ENCODE measurements around the gene CBX5.
"Not testable (repeated sequence)": the region's sequence is repeated elsewhere in the genome, so short reads cannot be mapped to it uniquely, and the experiment has no call there.

The CBX5 gene

DNA sequence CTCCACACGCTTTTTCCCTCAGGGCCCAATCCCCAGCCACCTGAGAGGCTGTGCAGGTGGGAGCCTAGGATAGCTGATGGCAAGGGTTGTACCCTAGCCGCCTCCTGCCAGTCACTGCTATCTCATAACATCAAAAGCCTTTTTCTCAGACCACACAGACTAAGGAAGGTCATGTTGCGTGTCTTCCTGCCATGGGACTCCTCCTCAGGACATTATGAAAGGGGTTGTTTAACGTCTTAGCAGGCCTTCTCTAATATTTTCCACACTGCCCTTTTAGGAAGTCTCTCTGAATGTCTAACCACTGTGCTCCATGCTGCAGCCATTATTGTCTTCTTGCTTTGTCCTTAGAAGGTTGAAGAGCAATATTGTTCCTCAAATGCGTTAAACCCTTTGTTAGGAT lies 83.5 kb downstream of the CBX5 start:
- Mint-ChIP-seq H3K27me3 (peaks cover 89% of the 10 kb centered on the region), H3K27ac (no peak overlapping the region), H3K9me3 (no peaks in the 10 kb centered on the region), H3K36me3 (ENCODE audit: low read depth) (no peaks in the 10 kb centered on the region), H3K4me3 (no peak overlapping the region), H3K4me1 (ENCODE audit: low read depth) (peaks cover under 1% of the 10 kb centered on the region)
- DNase-seq: no peak

DNA sequence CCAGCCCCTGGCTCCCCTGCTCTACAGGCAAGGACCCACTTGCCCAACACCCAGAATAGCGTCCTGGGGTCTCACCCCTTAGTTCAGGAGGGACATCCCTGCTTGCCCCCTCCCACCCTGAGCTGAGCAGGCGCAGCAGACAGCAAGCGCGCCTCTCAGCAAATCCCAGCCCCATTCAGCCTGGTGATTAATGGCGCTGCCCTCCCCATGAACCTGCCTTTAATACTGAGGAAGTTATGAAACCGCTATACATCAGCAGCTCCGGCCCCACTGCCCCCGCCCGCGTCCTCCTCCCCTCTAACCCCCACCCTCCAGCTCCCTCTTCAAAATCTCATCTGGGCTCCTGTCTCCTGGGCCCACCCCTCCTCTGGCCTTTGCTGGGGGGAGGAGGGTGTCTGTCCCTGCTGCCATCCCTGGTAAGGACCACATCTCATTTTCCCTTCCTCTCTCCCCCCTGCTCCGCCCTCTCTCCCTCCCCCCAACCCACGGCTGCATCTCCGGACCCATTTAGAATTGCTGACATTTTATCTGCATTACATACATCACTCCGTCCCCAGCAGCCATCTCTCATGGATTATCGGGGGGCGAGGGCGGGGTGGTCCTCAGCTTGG lies 84.1 kb downstream of the CBX5 start:
- H3K4me3 Mint-ChIP-seq: no peak overlapping the region
- peaks cover 4% of the 10 kb centered on the region for H3K4me1 Mint-ChIP-seq (ENCODE audit: low read depth)
- no peaks in the 10 kb centered on the region for H3K9me3 Mint-ChIP-seq
- H3K27ac Mint-ChIP-seq: no peak overlapping the region
- H3K36me3 Mint-ChIP-seq (ENCODE audit: low read depth): no peaks in the 10 kb centered on the region
- DNase-seq: no peak
- H3K27me3 Mint-ChIP-seq: peaks cover 85% of the 10 kb centered on the region

DNA sequence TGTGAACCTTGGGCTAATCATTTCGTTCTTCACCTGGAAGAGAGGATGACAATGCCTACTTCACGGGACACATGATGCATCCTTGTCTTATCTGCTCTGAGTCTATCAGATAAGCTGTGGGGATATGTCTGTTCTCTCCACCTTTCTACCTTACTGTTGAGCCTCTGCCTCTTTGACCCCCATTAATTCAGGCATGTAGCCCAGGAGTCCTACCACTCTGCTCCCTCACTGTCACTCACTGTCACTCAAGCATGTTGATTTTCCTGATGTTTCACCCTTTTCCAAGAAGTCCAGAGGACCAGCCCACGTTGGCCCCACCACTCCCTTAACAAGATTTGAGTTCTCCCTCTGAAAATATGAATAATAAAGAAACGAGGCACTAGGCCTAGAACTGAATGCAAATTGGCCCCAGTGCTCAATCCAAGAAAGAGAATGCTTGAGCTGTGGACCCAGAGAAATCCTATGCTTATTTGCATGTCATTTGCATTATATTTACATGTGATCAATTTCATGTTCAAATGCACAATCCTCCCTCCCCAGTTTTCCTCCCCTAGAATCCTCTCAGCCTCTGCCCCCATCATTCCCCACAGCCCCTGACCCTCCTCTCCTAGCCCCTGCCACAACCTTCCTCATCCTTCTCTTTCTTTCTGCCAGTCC lies 84.7 kb downstream of the CBX5 start:
- Mint-ChIP-seq H3K36me3 (ENCODE audit: low read depth) (no peaks in the 10 kb centered on the region), H3K27ac (no peak overlapping the region), H3K9me3 (no peaks in the 10 kb centered on the region), H3K27me3 (peaks cover 79% of the 10 kb centered on the region), H3K4me3 (no peak overlapping the region), H3K4me1 (ENCODE audit: low read depth) (peaks cover 4% of the 10 kb centered on the region)
- no peak for DNase-seq

DNA sequence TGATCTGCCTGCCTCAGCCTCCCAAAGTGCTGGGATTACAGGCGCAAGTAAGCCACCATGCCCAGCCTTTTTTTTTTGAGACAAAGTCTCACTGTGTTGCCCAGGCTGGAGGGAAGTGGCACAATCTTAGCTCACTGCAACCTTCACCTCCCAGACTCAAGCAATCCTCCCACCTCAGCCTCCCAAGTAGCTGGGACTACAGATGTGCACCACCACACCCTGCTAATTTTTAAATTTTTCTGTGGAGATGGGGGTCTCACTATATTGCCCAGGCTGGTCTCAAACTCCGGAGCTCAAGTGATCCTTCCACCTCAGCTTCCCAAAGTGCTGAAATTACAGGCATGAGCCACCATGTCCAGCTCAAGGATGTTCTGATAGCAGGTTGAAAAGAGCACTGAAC lies 85.3 kb downstream of the CBX5 start:
- DNase-seq; H3K9me3 Mint-ChIP-seq; H3K4me1 Mint-ChIP-seq (ENCODE audit: low read depth); H3K4me3 Mint-ChIP-seq; H3K36me3 Mint-ChIP-seq (ENCODE audit: low read depth); H3K27ac Mint-ChIP-seq: not testable (repeated sequence)
- peaks cover 76% of the 10 kb centered on the region for H3K27me3 Mint-ChIP-seq

DNA sequence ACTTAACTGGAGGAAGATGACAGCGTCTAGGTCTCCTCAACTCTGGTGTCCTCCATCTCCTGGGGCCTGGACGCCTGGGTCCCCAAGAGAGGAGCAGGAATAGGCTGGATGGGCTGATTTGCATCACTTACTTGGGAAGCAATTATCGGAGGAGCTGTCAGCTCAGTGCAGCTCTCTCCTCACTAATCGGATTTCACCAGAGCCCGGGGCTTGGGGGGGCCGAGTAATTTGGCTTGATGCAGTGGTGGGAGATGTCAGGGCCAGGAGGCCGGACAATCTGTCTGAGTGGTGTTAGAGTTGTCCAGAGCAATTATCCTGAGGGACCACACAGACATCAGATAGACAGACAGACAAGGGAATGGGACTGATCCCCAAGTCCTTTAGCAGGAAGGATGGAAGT lies 86.5 kb downstream of the CBX5 start:
- peaks cover 64% of the 10 kb centered on the region for H3K27me3 Mint-ChIP-seq

DNA sequence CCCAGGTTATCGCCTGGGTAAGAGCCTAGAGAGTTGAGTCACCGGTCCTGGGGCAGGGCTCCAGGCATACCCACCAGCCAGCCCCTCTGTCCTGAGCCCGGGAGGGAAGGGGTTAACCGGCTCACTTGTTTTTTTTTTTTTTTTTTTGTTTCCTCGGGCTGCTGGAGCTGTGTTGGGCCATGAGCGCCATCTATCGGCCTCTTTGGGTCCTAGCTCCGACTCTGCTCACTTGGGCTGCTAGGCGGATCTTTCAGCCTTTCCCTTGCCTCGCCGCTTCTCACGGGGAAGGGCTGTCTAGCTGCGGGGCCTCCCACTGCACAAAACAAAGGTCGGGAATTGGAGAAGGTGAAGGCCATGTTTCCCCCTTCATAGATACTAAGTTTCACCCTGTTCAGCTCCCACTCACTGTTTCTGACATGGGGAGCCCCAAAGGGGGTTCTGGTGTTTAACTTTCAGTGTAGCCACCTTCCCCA lies 88.3 kb downstream of the CBX5 start:
- peak; percentile 80 for DNase-seq
- H3K27ac Mint-ChIP-seq: no peak overlapping the region
- H3K4me1 Mint-ChIP-seq (ENCODE audit: low read depth): peaks cover 22% of the 10 kb centered on the region
- H3K4me3 Mint-ChIP-seq: no peak overlapping the region
- H3K36me3 Mint-ChIP-seq (ENCODE audit: low read depth): peaks cover 16% of the 10 kb centered on the region
- H3K9me3 Mint-ChIP-seq: no peaks in the 10 kb centered on the region
- peaks cover 45% of the 10 kb centered on the region for H3K27me3 Mint-ChIP-seq

More for the DNA sequence above, 86.5 kb downstream of the CBX5 start:
- Mint-ChIP-seq H3K4me1 (ENCODE audit: low read depth) (peaks cover 11% of the 10 kb centered on the region), H3K9me3 (no peaks in the 10 kb centered on the region), H3K27ac (no peak overlapping the region), H3K36me3 (ENCODE audit: low read depth) (peaks cover 3% of the 10 kb centered on the region), H3K4me3 (no peak overlapping the region)
- no peak for DNase-seq

DNA sequence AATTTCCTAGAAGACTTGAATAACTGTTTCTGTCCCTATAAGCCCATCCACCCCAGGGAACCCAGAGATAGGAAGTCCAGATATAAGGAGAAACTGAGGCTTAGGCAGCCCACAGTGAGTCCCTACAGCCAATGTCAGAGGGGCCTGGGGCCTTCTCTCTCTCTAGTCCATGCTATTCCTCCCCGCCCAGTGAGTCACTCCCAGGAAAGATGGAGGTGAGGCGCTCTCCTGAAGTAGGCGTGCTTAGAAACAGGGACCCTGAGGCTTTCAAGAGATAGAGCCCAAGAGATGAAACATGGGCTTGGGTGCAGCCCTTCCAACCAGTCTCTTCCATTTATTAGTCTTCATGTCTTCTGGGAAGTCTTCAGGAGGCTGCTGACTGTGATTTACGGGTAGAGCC lies 88.8 kb downstream of the CBX5 start:
- Mint-ChIP-seq H3K4me3 (no peak overlapping the region), H3K27ac (no peak overlapping the region), H3K9me3 (no peaks in the 10 kb centered on the region), H3K27me3 (peaks cover 41% of the 10 kb centered on the region), H3K36me3 (ENCODE audit: low read depth) (peaks cover 18% of the 10 kb centered on the region), H3K4me1 (ENCODE audit: low read depth) (peaks cover 22% of the 10 kb centered on the region)
- no peak for DNase-seq

DNA sequence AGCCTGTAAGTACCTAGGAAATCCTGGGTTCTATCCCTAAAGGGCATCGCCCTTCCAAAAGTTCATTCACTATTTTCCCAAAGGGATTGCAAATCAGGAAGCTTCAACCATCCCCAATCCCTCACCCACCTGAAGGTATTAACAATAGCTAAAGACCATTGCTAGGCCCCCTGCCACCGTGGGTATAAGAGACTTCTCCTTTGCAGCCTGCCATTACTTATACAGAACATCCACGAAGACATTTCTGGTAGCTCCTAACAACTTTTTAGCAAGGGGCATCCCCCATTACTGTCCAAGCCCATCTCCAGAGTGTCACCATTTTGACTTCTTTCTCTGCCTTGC lies 90.8 kb downstream of the CBX5 start:
- no peak for DNase-seq
- H3K36me3 Mint-ChIP-seq (ENCODE audit: low read depth): peaks cover 18% of the 10 kb centered on the region
- H3K4me1 Mint-ChIP-seq (ENCODE audit: low read depth): peaks cover 22% of the 10 kb centered on the region
- H3K9me3 Mint-ChIP-seq: no peaks in the 10 kb centered on the region
- H3K27me3 Mint-ChIP-seq: peaks cover 26% of the 10 kb centered on the region
- peak overlapping the region; percentile 90 for H3K4me3 Mint-ChIP-seq
- H3K27ac Mint-ChIP-seq: peak overlapping the region; percentile 53

DNA sequence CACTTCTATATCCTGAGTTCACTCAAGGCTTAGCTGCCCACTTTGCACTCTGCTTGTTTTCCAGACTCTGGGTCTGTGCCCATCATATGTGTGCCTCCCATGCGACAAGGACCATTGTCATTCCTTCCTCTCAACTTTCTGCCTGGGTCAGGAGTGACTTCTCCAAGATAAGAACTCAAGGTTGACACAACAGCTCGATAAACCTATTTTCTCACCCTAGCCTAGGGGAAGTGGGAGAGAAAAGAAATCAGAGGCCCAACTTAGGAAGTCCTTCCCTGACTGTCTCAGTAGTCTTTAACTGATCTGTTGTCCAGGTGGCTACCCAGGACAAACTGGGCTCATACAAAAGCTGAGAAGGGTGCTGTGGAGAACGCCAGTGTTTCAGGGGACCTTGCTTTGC lies 92.8 kb downstream of the CBX5 start:
- Mint-ChIP-seq H3K4me3 (peak overlapping the region; percentile 79), H3K27me3 (peaks cover 7% of the 10 kb centered on the region), H3K4me1 (ENCODE audit: low read depth) (peaks cover 22% of the 10 kb centered on the region), H3K27ac (no peak overlapping the region), H3K9me3 (no peaks in the 10 kb centered on the region), H3K36me3 (ENCODE audit: low read depth) (peaks cover 23% of the 10 kb centered on the region)
- DNase-seq: no peak

DNA sequence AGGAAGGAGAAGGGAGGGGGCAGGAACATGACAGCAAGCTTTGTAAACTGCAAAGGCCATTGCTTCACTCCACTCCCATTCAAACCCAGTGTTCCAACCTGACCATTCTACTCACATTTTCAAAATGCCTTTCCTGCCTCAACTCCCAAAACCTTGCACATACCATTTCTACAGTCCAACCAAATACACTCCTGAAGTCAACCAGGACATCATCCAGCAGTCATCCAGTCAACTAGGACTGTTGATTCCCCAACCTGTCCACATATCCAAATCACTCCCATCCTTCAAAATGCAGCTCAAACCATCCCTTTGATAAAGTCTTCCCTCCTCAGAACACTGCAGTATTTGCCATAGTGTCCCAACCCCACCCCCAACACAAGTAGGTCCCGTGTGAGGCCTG lies 94.0 kb downstream of the CBX5 start:
- H3K27ac Mint-ChIP-seq: no peak overlapping the region
- no peak for DNase-seq
- H3K4me1 Mint-ChIP-seq (ENCODE audit: low read depth): peaks cover 18% of the 10 kb centered on the region
- no peak overlapping the region for H3K4me3 Mint-ChIP-seq
- peaks cover 2% of the 10 kb centered on the region for H3K27me3 Mint-ChIP-seq
- no peaks in the 10 kb centered on the region for H3K9me3 Mint-ChIP-seq
- H3K36me3 Mint-ChIP-seq (ENCODE audit: low read depth): peaks cover 29% of the 10 kb centered on the region

DNA sequence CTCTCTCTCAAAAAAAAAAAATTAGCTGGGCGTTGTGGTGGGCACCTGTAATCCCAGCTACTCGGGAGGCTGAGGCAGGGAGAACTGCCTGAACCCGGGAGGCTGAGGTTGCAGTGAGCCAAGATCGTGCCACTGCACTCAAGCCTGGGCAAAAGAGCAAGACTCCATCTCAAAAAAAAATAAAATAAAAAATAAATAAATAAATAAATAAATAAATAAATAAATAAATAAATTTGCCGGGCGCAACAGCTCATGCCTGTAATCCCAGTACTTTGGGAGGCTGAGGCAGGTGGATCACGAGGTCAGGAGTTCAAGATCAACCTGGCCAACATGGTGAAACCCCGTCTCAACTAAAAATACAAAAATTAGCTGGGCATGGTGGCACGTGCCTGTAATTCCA lies 94.6 kb downstream of the CBX5 start:
- not testable (repeated sequence) for DNase-seq, H3K27ac Mint-ChIP-seq, H3K4me3 Mint-ChIP-seq, H3K27me3 Mint-ChIP-seq, H3K9me3 Mint-ChIP-seq
- peaks cover 18% of the 10 kb centered on the region for H3K4me1 Mint-ChIP-seq (ENCODE audit: low read depth)
- peaks cover 32% of the 10 kb centered on the region for H3K36me3 Mint-ChIP-seq (ENCODE audit: low read depth)

DNA sequence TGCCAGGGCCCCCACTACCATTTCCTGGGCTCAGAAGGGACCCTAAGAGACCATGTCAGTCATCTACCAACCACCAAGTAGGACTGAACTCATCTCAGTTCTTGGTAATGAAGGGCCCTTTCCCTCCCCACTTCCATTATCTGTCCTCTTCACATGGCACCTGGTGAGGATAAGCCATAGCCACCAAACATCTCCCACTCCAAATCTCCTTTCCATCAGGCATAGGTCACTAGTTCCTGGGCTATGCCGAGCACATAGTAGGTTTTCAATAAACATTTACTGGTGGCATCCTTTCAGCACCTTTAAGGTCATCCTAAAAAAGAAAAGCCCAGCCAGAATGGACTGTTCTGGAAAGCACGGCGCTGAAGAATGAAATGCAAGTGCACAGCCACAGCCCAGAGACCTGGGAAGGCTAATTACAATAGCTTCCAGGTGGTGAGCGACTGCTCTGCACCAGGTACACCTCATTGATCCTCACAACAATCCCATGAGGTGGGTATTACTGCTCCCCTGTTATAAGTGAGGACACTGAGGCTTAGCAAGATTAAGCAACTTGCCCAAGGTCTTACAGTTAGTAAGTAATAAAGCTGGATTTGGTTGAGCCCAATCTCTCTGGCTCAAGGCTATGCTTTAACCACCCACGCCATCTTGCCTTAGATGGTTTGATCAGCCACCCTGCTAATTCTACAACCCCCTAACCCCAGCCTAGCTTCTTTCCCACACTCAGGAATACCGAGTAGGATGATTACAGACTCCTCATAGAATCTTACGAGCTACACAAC lies 95.7 kb downstream of the CBX5 start:
- DNase-seq: no peak
- H3K27ac Mint-ChIP-seq: no peak overlapping the region
- no peaks in the 10 kb centered on the region for H3K9me3 Mint-ChIP-seq
- peaks cover 35% of the 10 kb centered on the region for H3K36me3 Mint-ChIP-seq (ENCODE audit: low read depth)
- H3K4me1 Mint-ChIP-seq (ENCODE audit: low read depth): peaks cover 14% of the 10 kb centered on the region
- no peak overlapping the region for H3K4me3 Mint-ChIP-seq
- H3K27me3 Mint-ChIP-seq: no peaks in the 10 kb centered on the region

DNA sequence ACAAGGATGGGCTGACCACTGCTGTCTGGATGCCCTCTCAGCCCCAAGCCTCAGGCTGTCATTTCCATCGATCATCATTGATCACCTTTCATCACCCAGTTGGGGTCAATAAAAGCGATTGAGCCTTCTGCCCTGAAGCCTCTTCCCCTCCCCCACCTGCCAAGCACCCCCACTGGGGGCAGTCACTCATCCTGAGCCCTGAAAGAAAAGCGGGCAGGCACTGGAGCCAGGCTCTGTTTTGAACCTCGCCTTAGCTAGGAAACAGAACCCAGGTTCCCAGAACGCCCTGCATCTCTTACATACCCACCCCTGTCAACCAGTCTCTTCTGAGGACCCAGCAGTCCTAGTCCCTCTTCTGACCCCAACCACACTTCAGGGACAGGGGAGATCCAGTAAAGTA lies 96.9 kb downstream of the CBX5 start:
- no peak overlapping the region for H3K4me3 Mint-ChIP-seq
- H3K27me3 Mint-ChIP-seq: no peaks in the 10 kb centered on the region
- H3K4me1 Mint-ChIP-seq (ENCODE audit: low read depth): peaks cover 11% of the 10 kb centered on the region
- peaks cover 33% of the 10 kb centered on the region for H3K36me3 Mint-ChIP-seq (ENCODE audit: low read depth)
- no peak overlapping the region for H3K27ac Mint-ChIP-seq
- DNase-seq: no peak
- no peaks in the 10 kb centered on the region for H3K9me3 Mint-ChIP-seq

DNA sequence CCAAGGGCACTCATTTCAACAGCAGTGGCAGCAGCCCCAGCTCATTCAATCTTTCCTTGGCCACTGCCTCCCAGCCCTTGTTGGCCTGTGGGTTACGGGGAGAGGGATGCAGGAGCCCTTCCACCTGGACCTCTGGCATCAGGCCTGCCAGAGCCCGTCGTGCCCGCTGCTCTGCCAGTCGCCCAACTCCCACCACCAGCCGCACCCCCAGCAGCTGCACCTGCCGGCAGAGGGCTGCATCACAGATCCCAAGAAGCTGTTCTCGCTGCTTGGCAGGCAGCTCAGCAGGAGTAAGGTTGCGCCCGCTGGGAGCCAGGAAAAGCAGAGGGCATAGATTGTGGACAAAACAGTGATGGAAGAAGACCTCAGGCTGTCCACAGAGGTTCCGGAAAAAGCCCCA lies 97.8 kb downstream of the CBX5 start:
- no peak for DNase-seq
- no peaks in the 10 kb centered on the region for H3K27me3 Mint-ChIP-seq
- peaks cover 2% of the 10 kb centered on the region for H3K4me1 Mint-ChIP-seq (ENCODE audit: low read depth)
- H3K4me3 Mint-ChIP-seq: no peak overlapping the region
- H3K27ac Mint-ChIP-seq: no peak overlapping the region
- H3K9me3 Mint-ChIP-seq: no peaks in the 10 kb centered on the region
- peaks cover 24% of the 10 kb centered on the region for H3K36me3 Mint-ChIP-seq (ENCODE audit: low read depth)

Measured in activated T-cell treated with anti-CD3 and anti-CD28 coated beads, Interleukin-2, amount 50 U/mL, for 24 hours (primary cell).